Peyer's patch (tissue), 4 donors: Measurements from ENCODE around the gene ANKRD34C. TPM values are rescaled to one million over a fixed set of nuclear protein-coding genes. Genes with fewer than 3 reads are reported as not detected.

Experiments used
- DNase-seq, 3 donors: peaks; one replicate each; pipeline ENCODE4 v3.0.0-alpha.2; 2017 to 2019
- H3K27ac ChIP-seq, 4 donors: fragments of 200-600 bp; sonication (generic); one replicate each; pipeline ENCODE4 v1.5.1; 2016 to 2019
- H3K27me3 ChIP-seq, 2 donors: fragments of 200-600 bp; sonication (generic); one replicate each; pipeline ENCODE4 v1.5.1; 2019
- H3K36me3 ChIP-seq, 3 donors: fragments of 200-600 bp; sonication (generic); one replicate each; pipeline ENCODE4 v1.5.1; 2016 to 2019
- H3K4me1 ChIP-seq, 4 donors: fragments of 200-600 bp; sonication (generic); one replicate each; pipeline ENCODE4 v1.5.1; 2016 to 2019
- H3K4me3 ChIP-seq, 4 donors: fragments of 200-600 bp; sonication (generic); 1 replicate in 3 of 4; 2 replicates in 1 of 4; pipeline ENCODE4 v1.5.1; 2016 to 2019; ENCODE audit warnings: mild to moderate bottlenecking in 1 of 4
- H3K9me3 ChIP-seq, 4 donors: fragments of 200-600 bp; sonication (generic); one replicate each; pipeline ENCODE4 v1.5.1; 2016 to 2019; ENCODE audit warnings: mild to moderate bottlenecking in 1 of 4
- CTCF ChIP-seq, 6 experiments: fragments of 450-650 bp in 4 of 6; fragments of 200-600 bp in 2 of 6; sonication (generic) in 1 of 6; IDR thresholded peaks; one replicate each; pipeline ENCODE4 v1.5.1; 2017 to 2019; ENCODE audit warnings: antibody characterized with exemption in 6 of 6, mild to moderate bottlenecking in 3 of 6, moderate library complexity in 1 of 6
- POLR2A ChIP-seq, 2 donors: fragments of 450-650 bp; IDR thresholded peaks; one replicate each; pipeline ENCODE4 v1.5.1; 2017; ENCODE audit warnings: antibody characterized with exemption in 2 of 2, mild to moderate bottlenecking in 2 of 2, moderate library complexity in 2 of 2
- total RNA-seq, 4 donors: library from RNA; depleted of rRNA; stranded (reverse); fragments of >200 nt; gene quantifications; one replicate each; pipeline ENCODE4 v1.1.0, GENCODE V29; 2016

ANKRD34C gene
- total RNA-seq, 4 donors from 2014 or later, result not detected

GRCh38 chr15:79310985-79311900 lies 28.7 kb downstream of the ANKRD34C start, which contains the start of gene TMED3:
Gene TMED3, plus strand, starts transcription at chr15:79311112. Its CDS starts 138 bp downstream, at chr15:79311250.
- H3K36me3 ChIP-seq, result peaks cover 0 to 27% (median 0%) of the 10 kb centered on the region in 3 donors
- no peaks in the 10 kb centered on the region for H3K27me3 ChIP-seq
- peak within 1 kb of the TSS in 2 of 4 donors; percentile 39 to 71 for H3K27ac ChIP-seq
- TF ChIP-seq POLR2A (IDR thresholded peaks at IDR 0.05) (peak in 1 of 2 donors; percentile 32), CTCF (IDR thresholded peaks at IDR 0.05) (peak in 1 of 6 experiments; percentile 19)
- peak; percentile 68 to 86 (median 80) for DNase-seq
- H3K9me3 ChIP-seq, result no peaks in the 10 kb centered on the region
- H3K4me1 ChIP-seq, result peaks cover 0 to 13% (median 6%) of the 10 kb centered on the region in 4 donors
- peak within 1 kb of the TSS; percentile 67 to 86 (median 73) for H3K4me3 ChIP-seq

- TF ChIP-seq CTCF (IDR thresholded peaks at IDR 0.05) (no peak), POLR2A (IDR thresholded peaks at IDR 0.05) (no peak)
- peaks cover 0 to 33% (median 0%) of the 10 kb centered on the region in 3 donors for H3K36me3 ChIP-seq
- peak overlapping the region; percentile 67 to 86 (median 73) for H3K4me3 ChIP-seq
- no peak for DNase-seq
- no peaks in the 10 kb centered on the region for H3K9me3 ChIP-seq
- no peaks in the 10 kb centered on the region for H3K27me3 ChIP-seq
- H3K4me1 ChIP-seq, result peaks cover 0 to 13% (median 6%) of the 10 kb centered on the region in 4 donors
- no peak overlapping the region for H3K27ac ChIP-seq
These were observed 29.5 kb downstream of the ANKRD34C start for GRCh38 chr15:79311901-79312553.

GRCh38 chr15:79314186-79314585 lies 31.7 kb downstream of the ANKRD34C start:
- Histone ChIP-seq H3K36me3 (peaks cover 0 to 53% (median 0%) of the 10 kb centered on the region in 3 donors), H3K4me1 (peaks cover 0 to 13% (median 6%) of the 10 kb centered on the region in 4 donors), H3K27ac (no peak overlapping the region), H3K9me3 (no peaks in the 10 kb centered on the region), H3K4me3 (no peak overlapping the region), H3K27me3 (no peaks in the 10 kb centered on the region)
- DNase-seq, result no peak
- no peak for TF ChIP-seq POLR2A (IDR thresholded peaks at IDR 0.05)
- no peak for TF ChIP-seq CTCF (IDR thresholded peaks at IDR 0.05)

- Histone ChIP-seq H3K9me3 (no peaks in the 10 kb centered on the region), H3K4me3 (no peak overlapping the region), H3K36me3 (peaks cover 0 to 59% (median 0%) of the 10 kb centered on the region in 3 donors), H3K4me1 (peaks cover 0 to 13% (median 6%) of the 10 kb centered on the region in 4 donors), H3K27me3 (no peaks in the 10 kb centered on the region), H3K27ac (no peak overlapping the region)
- no peak for TF ChIP-seq POLR2A (IDR thresholded peaks at IDR 0.05)
- no peak for TF ChIP-seq CTCF (IDR thresholded peaks at IDR 0.05)
- DNase-seq, result no peak
These were observed 32.3 kb downstream of the ANKRD34C start for GRCh38 chr15:79314811-79315210.

- no peak overlapping the region for H3K4me3 ChIP-seq
- H3K27me3 ChIP-seq, result no peaks in the 10 kb centered on the region
- no peak for DNase-seq
- H3K9me3 ChIP-seq, result no peaks in the 10 kb centered on the region
- H3K36me3 ChIP-seq, result peaks cover 0 to 59% (median 0%) of the 10 kb centered on the region in 3 donors
- H3K4me1 ChIP-seq, result peaks cover 0 to 13% (median 6%) of the 10 kb centered on the region in 4 donors
- H3K27ac ChIP-seq, result no peak overlapping the region
- TF ChIP-seq POLR2A (IDR thresholded peaks at IDR 0.05), result no peak
- TF ChIP-seq CTCF (IDR thresholded peaks at IDR 0.05), result no peak
These were observed 33.3 kb downstream of the ANKRD34C start for GRCh38 chr15:79315623-79316328.
